GM12878 (cell line): ENCODE data around the gene PRRT4. TPM values are rescaled to one million over a fixed set of nuclear protein-coding genes. Genes with fewer than 3 reads are reported as not detected.

Source experiments
- ATAC-seq: fragments of 200-7000 bp; cut with Tn5 transposase; 3 replicates; pipeline ENCODE4 v1.9.1; 2020; ENCODE audit warnings: mild to moderate bottlenecking, moderate library complexity
- BruUV-seq: library from RNA; stranded (reverse); fragments of 400-500 nt; replicated peaks from 2 replicates; lab custom pipeline; 2021; lab: Mats Ljungman, UMichigan
- CTCF ChIA-PET: fragments of 300-600 bp; sonication (Branson Sonifier 250); formaldehyde crosslinking; extraction: SDS; loops from one replicate; lab custom pipeline; 2021; ENCODE audit warnings: inconsistent platforms; lab: Yijun Ruan, JAX
- POLR2A ChIA-PET: fragments of 350-600 bp; formaldehyde crosslinking; extraction: SDS; loops from one replicate; lab custom pipeline; 2021; ENCODE audit warnings: inconsistent platforms; lab: Charles Lee
- RAD21 ChIA-PET: fragments of 300-600 bp; sonication (Branson Sonifier 250); formaldehyde crosslinking; loops from one replicate; lab custom pipeline; 2023; ENCODE audit warnings: antibody characterized with exemption; ENCODE audit not compliant: unreplicated experiment; lab: Charles Lee
- SMC1A ChIA-PET: fragments of 300-600 bp; sonication (Branson Sonifier 250); formaldehyde crosslinking; loops from one replicate; lab custom pipeline; 2023; ENCODE audit not compliant: unreplicated experiment, uncharacterized antibody; lab: Charles Lee
- DNase-seq: peaks from one replicate; pipeline ENCODE4 v3.0.0-alpha.2; 2011; ENCODE audit warnings: low read depth, low spot score
- FAIRE-seq: peaks from 3 replicates; lab custom pipeline; 2011; peaks lifted over from hg19 to GRCh38; lab: Jason Lieb, UNC
- H2AFZ ChIP-seq: 2 replicates; pipeline ENCODE4 v1.6.0; 2011; ENCODE audit warnings: low read depth, low read length, control low read depth; ENCODE audit not compliant: control insufficient read depth
- H3K27ac ChIP-seq: 2 replicates; pipeline ENCODE4 v1.5.1; 2011; ENCODE audit warnings: control low read depth; ENCODE audit not compliant: control insufficient read depth, insufficient read depth
- H3K27me3 ChIP-seq, 2 experiments: replicated peaks in 1 of 2; 2 replicates each; pipeline versions ENCODE4 v1.6.0 to v1.6.1; 2011; ENCODE audit warnings: low read length in 1 of 2; ENCODE audit not compliant: control insufficient read depth in 2 of 2, insufficient read depth in 2 of 2
- H3K36me3 ChIP-seq, 2 experiments: 2 replicates each; pipeline ENCODE4 v1.5.1; 2011; ENCODE audit warnings: low read length in 1 of 2; ENCODE audit not compliant: control insufficient read depth in 2 of 2, insufficient read depth in 2 of 2
- H3K4me1 ChIP-seq: 2 replicates; pipeline ENCODE4 v1.6.1; 2011; ENCODE audit warnings: mild to moderate bottlenecking, low read length, moderate library complexity, mixed read lengths; ENCODE audit not compliant: control insufficient read depth, insufficient read depth
- H3K4me2 ChIP-seq: 2 replicates; pipeline ENCODE4 v1.6.0; 2011; ENCODE audit warnings: control low read depth; ENCODE audit not compliant: control insufficient read depth, insufficient read depth
- H3K4me3 ChIP-seq: fragments of 200-600 bp; sonication (generic); 2 replicates; pipeline ENCODE4 v1.5.1; 2016
- H3K79me2 ChIP-seq: 2 replicates; pipeline ENCODE4 v1.6.0; 2011; ENCODE audit warnings: low read length; ENCODE audit not compliant: control insufficient read depth, insufficient read depth
- H3K9ac ChIP-seq: 2 replicates; pipeline ENCODE4 v1.8.0; 2011; ENCODE audit warnings: low read length, control low read depth, mixed read lengths; ENCODE audit not compliant: control insufficient read depth, insufficient read depth
- H3K9me3 ChIP-seq: replicated peaks from 3 replicates; pipeline ENCODE4 v1.5.1; 2011; ENCODE audit warnings: mild to moderate bottlenecking, low read length; ENCODE audit not compliant: control insufficient read depth, insufficient read depth
- H4K20me1 ChIP-seq: 2 replicates; pipeline ENCODE4 v1.6.0; 2011; ENCODE audit not compliant: control insufficient read depth, insufficient read depth
- ASH2L ChIP-seq: fragments of 300-600, 200-600 bp; sonication (generic); IDR thresholded peaks from 2 replicates; pipeline ENCODE4 v1.6.1; 2017; ENCODE audit warnings: low read depth, mild to moderate bottlenecking, borderline replicate concordance
- CHD1 ChIP-seq: IDR thresholded peaks from 2 replicates; pipeline ENCODE4 v1.6.1; 2012; ENCODE audit warnings: low read depth, low read length, improper control_type of control experiment
- DPF2 ChIP-seq: fragments of 450-650 bp; IDR thresholded peaks from 2 replicates; pipeline ENCODE4 v1.6.1; 2017; ENCODE audit warnings: mild to moderate bottlenecking
- NFYA ChIP-seq: IDR thresholded peaks from 2 replicates; pipeline ENCODE4 v1.6.1; 2011; ENCODE audit warnings: low read depth, mild to moderate bottlenecking, low read length, improper control_type of control experiment, borderline replicate concordance
- PKNOX1 ChIP-seq: fragments of 450-650 bp; IDR thresholded peaks from 2 replicates; pipeline ENCODE4 v1.6.1; 2016; ENCODE audit warnings: mild to moderate bottlenecking
- ZNF687 ChIP-seq: fragments of 450-650 bp; IDR thresholded peaks from 2 replicates; pipeline ENCODE4 v1.6.1; 2017; ENCODE audit warnings: mild to moderate bottlenecking, moderate library complexity
- in situ Hi-C: fragments of 300-500 bp; cut with MboI; formaldehyde crosslinking; loops from 9 replicates; pipeline ENCODE4 v1.14.3; 2018; ENCODE audit warnings: mixed read lengths
- intact Hi-C: fragments of 100-400 bp; cut with micrococcal nuclease; formaldehyde crosslinking; loops from one replicate; pipeline ENCODE4 v1.14.2; 2022; ENCODE audit not compliant: unreplicated experiment
- polyA plus RNA-seq, 11 experiments: library from polyadenylated mRNA; depleted of rRNA in 4 of 11; unstranded in 6 of 11; stranded (reverse) in 5 of 11; fragments of >200 nt; fragmentation: Nextera tagmentation in 4 of 11; fragmentation: Illumina TruSeq in 1 of 11; extraction: Ambion mirVana in 4 of 11; extraction: Trizol in 1 of 11; gene quantifications; 1 replicate in 1 of 11; 2 replicates in 10 of 11; pipeline versions ENCODE4 v1.2.1 to v1.2.3, GENCODE V29; 2011 to 2016; ENCODE audit warnings: inconsistent platforms in 2 of 11, missing spikeins in 2 of 11, low read depth in 1 of 11
- total RNA-seq, 4 experiments: library from RNA; depleted of rRNA in 3 of 4; stranded (reverse); fragments of >200 nt in 3 of 4; fragmentation: Illumina TruSeq in 1 of 4; extraction: Trizol in 1 of 4; gene quantifications; 2 replicates each; pipeline versions ENCODE4 v1.2.1 to v1.2.3, GENCODE V29; 2013 to 2021

The PRRT4 gene
- total and polyA plus RNA-seq, 10 of the 15 experiments (the other 5 are each of a cell fraction or from before 2014, with no cell fraction given) = not detected

GRCh38 chr7:128323040-128323439 is 38.5 kb downstream of the PRRT4 start:
- in situ Hi-C loops (no loop called here), intact Hi-C loops (no loop called here)
- ATAC-seq (no peak), FAIRE-seq (no peak), DNase-seq (no peak)
- H3K9me3 ChIP-seq = no peaks in the 10 kb centered on the region
- no peak overlapping the region for H3K4me2 ChIP-seq
- no peak overlapping the region for H3K4me3 ChIP-seq
- H3K27ac ChIP-seq = no peak overlapping the region
- no peaks in the 10 kb centered on the region for H3K4me1 ChIP-seq
- no peaks in the 10 kb centered on the region for H3K79me2 ChIP-seq
- CTCF ChIA-PET = interaction anchor here (0.6 kb wide), 1 partner anchor 105 kb away, joined by 3 read pairs; no protein-coding TSS in a partner anchor
- no peaks in the 10 kb centered on the region for H3K27me3 ChIP-seq
- POLR2A ChIA-PET = interaction anchor here (0.8 to 1.1 kb wide), 2 partner anchors 8 to 446 kb away, joined by 3 read pairs; no protein-coding TSS in a partner anchor
- SMC1A ChIA-PET = no interaction called here
- peaks cover 6 to 14% of the 10 kb centered on the region in 2 experiments; a peak in 3 of 4 replicates for H3K36me3 ChIP-seq
- no peak overlapping the region for H3K9ac ChIP-seq
- H2AFZ ChIP-seq = no peak overlapping the region
- BruUV-seq = no TSS peak
- TF ChIP-seq CHD1 (no peak), ASH2L (no peak), PKNOX1 (no peak), NFYA (no peak), DPF2 (no peak), ZNF687 (no peak)
- RAD21 ChIA-PET = no interaction called here
- no peaks in the 10 kb centered on the region for H4K20me1 ChIP-seq
